H1 (cell line): ENCODE measurements around the gene GUCY1B1. TPM values are rescaled to one million over a fixed set of nuclear protein-coding genes. Genes with fewer than 3 reads are reported as not detected.

Source experiments
- CTCF ChIA-PET: fragments of 300-600 bp; sonication (Branson Sonifier 250); formaldehyde crosslinking; loops from one replicate; lab custom pipeline; 2021; ENCODE audit not compliant: partially characterized antibody; lab: Charles Lee
- POLR2A ChIA-PET: fragments of 300-600 bp; sonication (Branson Sonifier 250); formaldehyde crosslinking; loops from one replicate; lab custom pipeline; 2021; ENCODE audit warnings: inconsistent platforms; ENCODE audit not compliant: partially characterized antibody; lab: Charles Lee
- DNase-seq, 2 experiments: peaks; one replicate each; pipeline versions ENCODE4 v3.0.0 to v3.0.0-alpha.2; 2010 to 2022; ENCODE audit warnings: low spot score in 2 of 2, low read depth in 1 of 2, mixed read lengths in 1 of 2
- FAIRE-seq: peaks from 2 replicates; lab custom pipeline; 2011; peaks lifted over from hg19 to GRCh38; lab: Jason Lieb, UNC
- H2AFZ ChIP-seq: 2 replicates; pipeline ENCODE4 v1.8.1; 2012; ENCODE audit warnings: low read length, inconsistent platforms
- H2AK5ac ChIP-seq: 2 replicates; pipeline ENCODE4 v1.6.1; 2013; ENCODE audit warnings: low read depth, low read length
- H2BK120ac ChIP-seq: replicated peaks from 2 replicates; pipeline ENCODE3; 2013; ENCODE audit warnings: low read depth, low read length, inconsistent platforms
- H2BK12ac ChIP-seq: 2 replicates; pipeline ENCODE4 v1.6.1; 2013; ENCODE audit warnings: low read depth, low read length
- H2BK15ac ChIP-seq: 2 replicates; pipeline ENCODE4 v1.6.1; 2013; ENCODE audit warnings: low read length
- H2BK20ac ChIP-seq: 2 replicates; pipeline ENCODE4 v1.6.1; 2013; ENCODE audit warnings: low read length
- H2BK5ac ChIP-seq: 2 replicates; pipeline ENCODE4 v1.6.1; 2013; ENCODE audit warnings: low read depth, low read length
- H3K14ac ChIP-seq: 2 replicates; pipeline ENCODE4 v1.6.1; 2013; ENCODE audit warnings: inconsistent platforms; ENCODE audit not compliant: insufficient read length
- H3K18ac ChIP-seq: 2 replicates; pipeline ENCODE4 v1.6.1; 2013; ENCODE audit warnings: low read length; ENCODE audit errors: extremely low read depth
- H3K23ac ChIP-seq: 2 replicates; pipeline ENCODE4 v1.6.1; 2013; ENCODE audit warnings: inconsistent platforms; ENCODE audit not compliant: insufficient read length
- H3K23me2 ChIP-seq: 2 replicates; pipeline ENCODE4 v1.6.1; 2013; ENCODE audit warnings: low read depth, low read length
- H3K27ac ChIP-seq: 2 replicates; pipeline ENCODE4 v1.6.1; 2011; ENCODE audit warnings: low read depth, low read length, inconsistent platforms
- H3K27me3 ChIP-seq, 4 experiments: replicated peaks in 1 of 4; 1 replicate in 1 of 4; 2 replicates in 3 of 4; pipeline versions ENCODE4 v1.6.1 to v1.8.1; 2011 to 2013; ENCODE audit warnings: low read length in 3 of 4, mild to moderate bottlenecking in 3 of 4, inconsistent platforms in 2 of 4, mixed read lengths in 2 of 4, moderate library complexity in 1 of 4; ENCODE audit not compliant: control insufficient read depth in 3 of 4, insufficient read depth in 3 of 4; ENCODE audit errors: extremely low read depth in 1 of 4
- H3K36me3 ChIP-seq, 4 experiments: 2 replicates each; pipeline versions ENCODE4 v1.6.1 to v1.8.1; 2011 to 2013; ENCODE audit warnings: mild to moderate bottlenecking in 4 of 4, low read length in 3 of 4, moderate library complexity in 2 of 4, control low read depth in 1 of 4, inconsistent platforms in 1 of 4; ENCODE audit not compliant: insufficient read depth in 4 of 4, control insufficient read depth in 2 of 4
- H3K4ac ChIP-seq: replicated peaks from 2 replicates; pipeline ENCODE3; 2013; ENCODE audit warnings: low read length, low read depth, mixed read lengths, inconsistent platforms; ENCODE audit not compliant: insufficient read length
- H3K4me1 ChIP-seq, 4 experiments: replicated peaks in 1 of 4; 1 replicate in 1 of 4; 2 replicates in 3 of 4; pipeline versions ENCODE4 v1.6.1 to v1.8.1; 2011 to 2013; ENCODE audit warnings: low read length in 3 of 4, inconsistent platforms in 2 of 4, mixed read lengths in 1 of 4; ENCODE audit not compliant: insufficient read depth in 4 of 4, control insufficient read depth in 3 of 4
- H3K4me2 ChIP-seq, 2 experiments: 2 replicates each; pipeline versions ENCODE4 v1.6.1 to v1.8.1; 2011 to 2013; ENCODE audit warnings: low read depth in 2 of 2, low read length in 2 of 2, control low read depth in 1 of 2, inconsistent platforms in 1 of 2, mild to moderate bottlenecking in 1 of 2; ENCODE audit not compliant: insufficient read depth in 1 of 2
- H3K4me3 ChIP-seq, 4 experiments: fragments of 200-600, 300-600 bp in 1 of 4; sonication (generic), shearing (Covaris generic), sonication (Bioruptor Twin) in 1 of 4; 2 replicates each; pipeline versions ENCODE4 v1.5.1 to v1.8.1; 2011 to 2016; ENCODE audit warnings: low read length in 4 of 4, low read depth in 3 of 4, control low read depth in 2 of 4, inconsistent platforms in 2 of 4, mild to moderate bottlenecking in 2 of 4, mixed read lengths in 1 of 4, moderate library complexity in 1 of 4; ENCODE audit not compliant: insufficient read depth in 2 of 4; ENCODE audit errors: extremely low read depth in 1 of 4
- H3K56ac ChIP-seq: replicated peaks from 2 replicates; pipeline ENCODE3; 2013; ENCODE audit warnings: low read depth, mild to moderate bottlenecking, mixed read lengths, low read length, inconsistent platforms; ENCODE audit not compliant: insufficient read length
- H3K79me1 ChIP-seq: 2 replicates; pipeline ENCODE4 v1.6.1; 2013; ENCODE audit warnings: low read depth, low read length, control low read depth
- H3K79me2 ChIP-seq, 2 experiments: 2 replicates each; pipeline versions ENCODE4 v1.6.1 to v1.8.1; 2012 to 2013; ENCODE audit warnings: low read length in 2 of 2, mild to moderate bottlenecking in 2 of 2, inconsistent platforms in 1 of 2; ENCODE audit not compliant: insufficient read depth in 2 of 2, control insufficient read depth in 1 of 2
- H3K9ac ChIP-seq, 4 experiments: replicated peaks in 1 of 4; 1 replicate in 1 of 4; 2 replicates in 3 of 4; pipeline versions ENCODE4 v1.6.1 to v1.8.1; 2011 to 2013; ENCODE audit warnings: low read depth in 3 of 4, low read length in 3 of 4, control low read depth in 2 of 4, mild to moderate bottlenecking in 2 of 4, moderate library complexity in 2 of 4, inconsistent platforms in 1 of 4; ENCODE audit errors: extremely low read depth in 1 of 4
- H3K9me3 ChIP-seq, 2 experiments: 2 replicates each; pipeline versions ENCODE4 v1.6.1 to v1.8.1; 2012 to 2013; ENCODE audit warnings: mild to moderate bottlenecking in 2 of 2, moderate library complexity in 2 of 2, control low read depth in 1 of 2, inconsistent platforms in 1 of 2, low read depth in 1 of 2, low read length in 1 of 2, mixed read lengths in 1 of 2; ENCODE audit not compliant: insufficient read depth in 2 of 2
- H4K20me1 ChIP-seq, 2 experiments: replicated peaks in 1 of 2; 2 replicates each; pipeline versions ENCODE3 to v1.8.1; 2011 to 2013; ENCODE audit warnings: inconsistent platforms in 2 of 2, low read length in 2 of 2, mild to moderate bottlenecking in 1 of 2; ENCODE audit not compliant: insufficient read depth in 2 of 2, control insufficient read depth in 1 of 2
- H4K5ac ChIP-seq: 2 replicates; pipeline ENCODE4 v1.6.1; 2013; ENCODE audit warnings: low read length, low read depth, mixed read lengths, inconsistent platforms; ENCODE audit not compliant: insufficient read length
- H4K8ac ChIP-seq: 2 replicates; pipeline ENCODE4 v1.8.0; 2013; ENCODE audit warnings: mild to moderate bottlenecking, moderate library complexity, low read length, inconsistent platforms; ENCODE audit not compliant: insufficient read depth; ENCODE audit errors: extremely low read depth
- H4K91ac ChIP-seq: replicated peaks from 2 replicates; pipeline ENCODE3; 2013; ENCODE audit warnings: low read length, mixed read lengths, inconsistent platforms; ENCODE audit not compliant: insufficient read length
- CHD2 ChIP-seq: IDR thresholded peaks from 2 replicates; pipeline ENCODE4 v1.6.1; 2012; ENCODE audit warnings: low read length, improper control_type of control experiment
- ZNF274 ChIP-seq: IDR thresholded peaks from 2 replicates; pipeline ENCODE4 v1.7.0; 2012; ENCODE audit warnings: low read length, borderline replicate concordance; ENCODE audit errors: extremely low read depth
- WGBS, 2 experiments: shearing (Covaris generic) in 1 of 2; methylation state at CpG; one replicate each; pipeline versions ENCODE4 v1.1.6 to v1.1.7; 2013 to 2015; ENCODE audit warnings: low lambda C conversion rate in 2 of 2, mixed read lengths in 2 of 2, inconsistent platforms in 1 of 2, low coverage in 1 of 2, missing lambda C conversion rate in 1 of 2; ENCODE audit not compliant: insufficient replicate concordance in 2 of 2, insufficient coverage in 1 of 2, insufficient read length in 1 of 2; ENCODE audit errors: extremely low coverage in 1 of 2, missing lambda C conversion rate in 1 of 2; 5-methylcytosine and 5-hydroxymethylcytosine counted together
- polyA plus RNA-seq, 7 experiments: library from polyadenylated mRNA; depleted of rRNA in 3 of 7; stranded (reverse) in 5 of 7; unstranded in 2 of 7; fragments of >200 nt in 5 of 7; fragments of 200-250 nt in 2 of 7; gene quantifications; 1 replicate in 5 of 7; 2 replicates in 1 of 7; 4 replicates in 1 of 7; pipeline versions ENCODE4 v1.2.1 to v1.2.3, GENCODE V29; 2011 to 2013; ENCODE audit warnings: missing spikeins in 2 of 7, mixed read lengths in 2 of 7
- total RNA-seq: library from RNA; stranded (reverse); fragmentation: NEBNext Ultra II Directional; extraction: Animal tissue kit (Norgen Biotek cat#: 25700); gene quantifications from 2 replicates; pipeline ENCODE4 v1.2.1, GENCODE V29; 2021
- TF ChIP-seq, protein P1 (sequence below): IDR thresholded peaks from 2 replicates; pipeline ENCODE4 v1.6.1; 2011; ENCODE audit warnings: low read depth, mild to moderate bottlenecking, low read length; ENCODE audit not compliant: insufficient read depth

GUCY1B1 gene
- total and polyA plus RNA-seq, 2 of the 8 experiments (the other 6 are each of a cell fraction or from before 2014, with no cell fraction given), result 1.5 to 2.9 TPM

DNA sequence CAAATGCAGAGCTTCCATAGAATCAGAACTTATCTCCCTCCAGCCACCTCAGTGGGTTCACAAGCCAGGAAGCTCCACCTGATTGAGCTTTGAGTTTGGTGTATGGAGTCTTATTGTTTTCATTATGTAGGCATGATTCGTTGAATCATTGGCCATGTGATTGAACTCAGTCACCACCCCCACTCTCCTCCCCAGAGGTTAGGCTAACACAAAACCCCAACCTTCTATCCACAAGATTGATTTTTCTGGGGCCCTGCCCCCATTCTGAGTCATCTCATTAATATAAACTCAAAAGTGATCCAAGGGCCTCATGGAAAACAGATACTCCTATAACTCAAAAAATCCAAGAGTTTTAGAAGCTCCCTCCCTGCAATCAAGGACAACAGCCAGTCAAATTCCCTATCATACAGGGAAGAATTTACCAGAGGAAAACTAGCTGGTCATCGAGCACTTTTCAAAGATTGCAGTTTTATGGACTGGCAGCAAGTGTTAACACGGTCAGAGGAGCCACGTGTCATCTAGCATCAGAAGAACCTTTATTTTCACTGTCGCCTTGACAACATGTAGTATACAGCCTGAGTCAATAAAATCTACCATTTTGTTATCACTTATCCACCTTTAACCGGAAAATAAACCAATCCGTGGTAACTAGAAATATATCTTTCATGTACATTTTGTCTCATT is 35.9 kb upstream of the GUCY1B1 start:
- H4K91ac ChIP-seq, result no peak overlapping the region
- FAIRE-seq, result no peak
- no peak overlapping the region for H2BK5ac ChIP-seq
- H3K18ac ChIP-seq, result no peak overlapping the region
- no peak overlapping the region for H3K27ac ChIP-seq
- no peak overlapping the region for H3K4me2 ChIP-seq
- TF ChIP-seq, protein P1, sequence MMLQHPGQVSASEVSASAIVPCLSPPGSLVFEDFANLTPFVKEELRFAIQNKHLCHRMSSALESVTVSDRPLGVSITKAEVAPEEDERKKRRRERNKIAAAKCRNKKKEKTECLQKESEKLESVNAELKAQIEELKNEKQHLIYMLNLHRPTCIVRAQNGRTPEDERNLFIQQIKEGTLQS, result no peak
- TF ChIP-seq CHD2 (no peak), ZNF274 (no peak)
- TF ChIP-seq, all 59 proteins: peak for 0
- H3K79me2 ChIP-seq, result no peaks in the 10 kb centered on the region
- 0 out of 7 replicates have a peak, but pooled peaks cover 0 to 3% (median 0%) of the 10 kb centered on the region in 4 experiments for H3K4me1 ChIP-seq
- no peak for DNase-seq
- 95% methylated on average over 7 of the region's 7 CpGs; no CpG with 5 or more reads in 1 of the 2 experiments for WGBS, 2 experiments
- no peak overlapping the region for H2AFZ ChIP-seq
- no peaks in the 10 kb centered on the region for H3K9me3 ChIP-seq
- no peak overlapping the region for H3K9ac ChIP-seq
- H3K4ac ChIP-seq, result no peak overlapping the region
- H2BK20ac ChIP-seq, result no peak overlapping the region
- ChIA-PET CTCF (interaction anchor here (0.8 to 1.2 kb wide), 2 partner anchors 18 to 64 kb away, joined by 4 read pairs; no protein-coding TSS in a partner anchor), POLR2A (no interaction called here)
- H3K23ac ChIP-seq, result no peak overlapping the region
- H3K27me3 ChIP-seq, result no peaks in the 10 kb centered on the region
- H4K5ac ChIP-seq, result no peak overlapping the region
- H4K8ac ChIP-seq, result no peak overlapping the region
- no peaks in the 10 kb centered on the region for H3K36me3 ChIP-seq
- no peaks in the 10 kb centered on the region for H3K23me2 ChIP-seq
- H3K79me1 ChIP-seq, result no peaks in the 10 kb centered on the region
- no peak overlapping the region for H3K14ac ChIP-seq
- no peak overlapping the region for H3K56ac ChIP-seq
- H4K20me1 ChIP-seq, result no peaks in the 10 kb centered on the region
- H2BK12ac ChIP-seq, result no peak overlapping the region
- H2BK120ac ChIP-seq, result no peak overlapping the region
- no peak overlapping the region for H2BK15ac ChIP-seq
- H2AK5ac ChIP-seq, result no peak overlapping the region
- no peak overlapping the region for H3K4me3 ChIP-seq
